ENCODE measurements around the gene GPAT3. TPM values are rescaled to one million over a fixed set of nuclear protein-coding genes. Genes with fewer than 3 reads are reported as not detected.
"Not testable (repeated sequence)": the region's sequence is repeated elsewhere in the genome, so short reads cannot be mapped to it uniquely, and the experiment has no call there.

GPAT3 gene
- total RNA-seq, 4 donors from 2014 or later = 2.3 to 7.3 (median 4.5) TPM

DNA sequence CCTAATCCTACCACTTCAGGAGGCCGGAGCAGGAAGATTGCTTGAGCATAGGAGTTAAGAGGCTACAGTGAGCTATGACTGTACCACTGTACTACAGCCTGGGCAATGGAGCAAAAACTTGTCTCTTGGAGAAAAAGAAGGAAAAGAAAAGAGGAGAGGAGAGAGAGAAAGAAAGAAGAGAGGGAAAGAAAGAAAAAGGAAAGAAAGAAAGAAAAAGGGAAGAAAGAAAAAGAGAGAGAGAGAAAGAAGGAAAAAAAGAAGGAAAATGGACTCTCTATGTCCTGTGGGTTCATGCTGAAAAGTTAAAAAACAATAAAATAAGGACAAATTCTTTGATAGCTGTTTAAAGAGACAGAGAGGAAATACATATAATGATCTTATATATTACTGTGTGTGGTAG, 37.7 kb upstream of the GPAT3 start:
- Histone ChIP-seq H3K36me3 (no peaks in the 10 kb centered on the region), H3K4me3 (no peak overlapping the region), H3K27ac (no peak overlapping the region), H3K4me1 (no peaks in the 10 kb centered on the region), H3K9me3 (no peaks in the 10 kb centered on the region), H3K27me3 (no peaks in the 10 kb centered on the region)
- DNase-seq (ENCODE audit: low spot score in 2 of 2) = no peak
- no peak for TF ChIP-seq EP300 (IDR thresholded peaks at IDR 0.05)
- WGBS = 89% methylated on average over 1 of the region's 1 CpG

DNA sequence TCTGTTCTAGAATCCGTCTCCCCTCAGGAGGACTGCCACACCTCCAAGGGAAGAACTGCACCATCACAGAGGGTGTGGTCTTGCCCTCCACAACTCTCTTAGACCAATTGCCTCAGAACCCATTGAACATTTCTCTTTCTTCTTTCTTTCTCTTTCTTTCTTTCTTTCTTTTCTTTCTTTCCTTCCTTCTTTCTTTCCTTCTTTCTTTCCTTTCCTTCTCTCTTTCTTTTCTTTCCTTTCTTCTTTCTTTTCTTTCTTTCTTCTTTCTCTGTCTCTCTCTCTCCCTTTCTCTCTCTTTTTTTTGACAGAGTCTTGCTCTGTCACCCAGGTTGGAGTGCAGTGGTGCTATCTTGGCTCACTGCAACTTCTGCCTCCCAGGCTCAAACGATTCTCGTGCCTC, 34.2 kb upstream of the GPAT3 start:
- H3K27me3 ChIP-seq; H3K36me3 ChIP-seq; DNase-seq (ENCODE audit: low spot score in 2 of 2); H3K4me3 ChIP-seq; H3K27ac ChIP-seq; H3K9me3 ChIP-seq; H3K4me1 ChIP-seq: not testable (repeated sequence)
- WGBS = 92% methylated on average over 3 of the region's 3 CpGs

DNA sequence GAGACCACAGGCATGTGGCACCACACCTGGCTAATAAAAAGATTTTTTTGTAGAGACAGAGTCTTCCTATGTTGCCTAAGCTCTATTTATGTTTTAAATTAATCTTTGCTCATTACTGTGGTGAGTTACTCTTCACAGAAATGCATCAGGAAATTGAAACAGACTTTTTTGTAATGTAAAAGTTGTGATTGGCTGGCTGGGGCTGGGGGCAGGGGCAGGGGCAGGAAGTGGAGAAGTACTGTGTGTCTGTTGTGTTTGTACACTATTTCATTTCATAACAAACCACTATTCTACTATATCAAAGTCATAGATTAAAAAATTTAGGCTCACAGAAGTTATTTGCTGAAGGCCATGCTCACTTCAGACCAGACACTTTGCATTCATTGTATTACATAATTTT, 31.9 kb upstream of the GPAT3 start:
- H3K27ac ChIP-seq = no peak overlapping the region
- no peaks in the 10 kb centered on the region for H3K4me1 ChIP-seq
- no peak for TF ChIP-seq POLR2A (IDR thresholded peaks at IDR 0.05)
- no peak for TF ChIP-seq EP300 (IDR thresholded peaks at IDR 0.05)
- no peak for TF ChIP-seq POLR2AphosphoS5 (IDR thresholded peaks at IDR 0.05)
- TF ChIP-seq, protein P1, sequence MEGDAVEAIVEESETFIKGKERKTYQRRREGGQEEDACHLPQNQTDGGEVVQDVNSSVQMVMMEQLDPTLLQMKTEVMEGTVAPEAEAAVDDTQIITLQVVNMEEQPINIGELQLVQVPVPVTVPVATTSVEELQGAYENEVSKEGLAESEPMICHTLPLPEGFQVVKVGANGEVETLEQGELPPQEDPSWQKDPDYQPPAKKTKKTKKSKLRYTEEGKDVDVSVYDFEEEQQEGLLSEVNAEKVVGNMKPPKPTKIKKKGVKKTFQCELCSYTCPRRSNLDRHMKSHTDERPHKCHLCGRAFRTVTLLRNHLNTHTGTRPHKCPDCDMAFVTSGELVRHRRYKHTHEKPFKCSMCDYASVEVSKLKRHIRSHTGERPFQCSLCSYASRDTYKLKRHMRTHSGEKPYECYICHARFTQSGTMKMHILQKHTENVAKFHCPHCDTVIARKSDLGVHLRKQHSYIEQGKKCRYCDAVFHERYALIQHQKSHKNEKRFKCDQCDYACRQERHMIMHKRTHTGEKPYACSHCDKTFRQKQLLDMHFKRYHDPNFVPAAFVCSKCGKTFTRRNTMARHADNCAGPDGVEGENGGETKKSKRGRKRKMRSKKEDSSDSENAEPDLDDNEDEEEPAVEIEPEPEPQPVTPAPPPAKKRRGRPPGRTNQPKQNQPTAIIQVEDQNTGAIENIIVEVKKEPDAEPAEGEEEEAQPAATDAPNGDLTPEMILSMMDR (IDR thresholded peaks at IDR 0.05) = no peak
- H3K4me3 ChIP-seq = no peak overlapping the region
- no peak for DNase-seq (ENCODE audit: low spot score in 2 of 2)
- H3K36me3 ChIP-seq = no peaks in the 10 kb centered on the region
- H3K27me3 ChIP-seq = no peaks in the 10 kb centered on the region
- no peaks in the 10 kb centered on the region for H3K9me3 ChIP-seq

DNA sequence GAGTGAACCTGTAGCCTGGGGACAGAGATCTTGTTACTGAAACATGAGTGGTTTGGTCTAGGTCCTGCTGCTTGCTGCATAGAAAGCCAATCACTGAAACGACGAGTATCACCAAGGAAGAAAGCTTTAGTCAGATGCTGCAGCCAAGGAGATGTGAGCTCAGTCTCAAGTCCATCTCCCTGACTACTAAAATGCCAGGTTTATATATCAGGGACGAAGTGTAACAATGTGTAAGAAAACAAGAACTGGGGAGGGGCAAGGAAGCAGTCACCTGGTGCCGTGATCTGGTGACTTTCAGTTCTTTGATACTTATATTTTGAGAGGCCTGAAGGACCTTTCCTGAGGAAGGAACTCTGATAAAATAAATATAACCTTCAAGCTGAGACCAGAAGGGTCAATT, 31.4 kb upstream of the GPAT3 start:
- no peak overlapping the region for H3K27ac ChIP-seq
- H3K4me1 ChIP-seq = no peaks in the 10 kb centered on the region
- H3K36me3 ChIP-seq = no peaks in the 10 kb centered on the region
- DNase-seq (ENCODE audit: low spot score in 2 of 2) = no peak
- H3K4me3 ChIP-seq = no peak overlapping the region
- no peaks in the 10 kb centered on the region for H3K27me3 ChIP-seq
- 66% methylated on average over 4 of the region's 4 CpGs for WGBS
- no peaks in the 10 kb centered on the region for H3K9me3 ChIP-seq
- TF ChIP-seq EP300 (IDR thresholded peaks at IDR 0.05) (no peak), POLR2A (IDR thresholded peaks at IDR 0.05) (no peak), POLR2AphosphoS5 (IDR thresholded peaks at IDR 0.05) (no peak)
- TF ChIP-seq, protein P1 (IDR thresholded peaks at IDR 0.05) = no peak

DNA sequence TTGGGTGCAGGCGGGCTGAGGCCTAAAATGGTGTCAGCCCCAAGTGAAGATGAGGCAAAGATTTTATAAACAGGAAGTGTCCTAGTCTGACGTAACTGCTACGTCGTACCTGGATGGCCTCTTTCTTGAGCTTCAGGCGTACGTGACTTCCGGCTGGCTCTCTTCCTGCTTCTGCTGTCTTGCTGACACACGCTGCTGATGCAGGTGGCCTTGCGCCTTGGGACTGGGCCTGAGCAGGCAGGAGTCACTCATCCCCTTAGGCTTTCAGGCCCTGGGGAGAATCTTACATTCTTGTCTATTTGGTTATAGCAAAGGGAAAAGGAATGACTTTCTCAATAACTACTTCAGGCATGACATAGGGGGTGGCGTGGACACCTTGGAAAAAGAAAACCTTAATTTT, 30.9 kb upstream of the GPAT3 start:
- Histone ChIP-seq H3K36me3 (no peaks in the 10 kb centered on the region), H3K27ac (no peak overlapping the region), H3K9me3 (no peaks in the 10 kb centered on the region), H3K27me3 (no peaks in the 10 kb centered on the region), H3K4me3 (no peak overlapping the region), H3K4me1 (no peaks in the 10 kb centered on the region)
- TF ChIP-seq, protein P1 (IDR thresholded peaks at IDR 0.05) = no peak
- TF ChIP-seq POLR2A (IDR thresholded peaks at IDR 0.05) = no peak
- no peak for TF ChIP-seq EP300 (IDR thresholded peaks at IDR 0.05)
- TF ChIP-seq POLR2AphosphoS5 (IDR thresholded peaks at IDR 0.05) = no peak
- 84% methylated on average over 10 of the region's 10 CpGs for WGBS
- no peak for DNase-seq (ENCODE audit: low spot score in 2 of 2)

DNA sequence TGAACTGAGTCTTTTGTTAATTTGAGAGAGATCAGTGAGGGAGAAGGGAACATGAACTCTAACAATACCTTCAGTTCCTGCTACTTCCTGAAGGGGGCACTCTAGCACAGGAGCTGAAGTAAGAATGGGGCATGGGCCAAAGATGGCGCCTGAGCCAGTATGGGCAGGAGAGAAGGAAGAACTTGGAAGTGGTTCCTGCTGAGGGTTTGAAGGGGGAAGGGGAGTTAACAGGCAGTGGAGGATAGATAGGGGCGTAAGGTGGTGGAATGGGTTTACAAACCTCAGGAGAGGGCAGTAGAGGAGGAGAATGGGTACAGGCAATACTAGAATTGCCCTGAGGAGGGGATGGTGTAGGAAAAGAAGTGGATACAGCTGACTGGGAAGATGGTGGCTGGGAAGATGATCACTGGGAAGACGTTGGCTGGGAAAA, 26.7 kb upstream of the GPAT3 start:
- H3K36me3 ChIP-seq, H3K4me3 ChIP-seq, H3K9me3 ChIP-seq, H3K4me1 ChIP-seq, H3K27me3 ChIP-seq, H3K27ac ChIP-seq: not testable (repeated sequence)
- WGBS = 67% methylated on average over 3 of the region's 3 CpGs
- peak; percentile 68 to 81 for DNase-seq (ENCODE audit: low spot score in 2 of 2)
- TF ChIP-seq, protein P1 (IDR thresholded peaks at IDR 0.05) = peak; percentile 69 to 72
